HG03469 (cell line): ENCODE measurements around the gene NMNAT3.
"Not testable (repeated sequence)": the region's sequence is repeated elsewhere in the genome, so short reads cannot be mapped to it uniquely, and the experiment has no call there.

ENCODE experiments used
- ATAC-seq: cut with Tn5 transposase; IDR thresholded peaks from one replicate; pipeline ENCODE4 v1.9.1; 2021; ENCODE audit warnings: mild to moderate bottlenecking, moderate library complexity, moderate number of reproducible peaks; ENCODE audit not compliant: unreplicated experiment

NMNAT3 gene

GRCh38 chr3:139586420-139587017, 91.3 kb downstream of the NMNAT3 start:
- ATAC-seq = peak; percentile 65

- ATAC-seq = no peak
Measured at GRCh38 chr3:139585820-139586219, 92.0 kb downstream of the NMNAT3 start.

- not testable (repeated sequence) for ATAC-seq
Measured at GRCh38 chr3:139583651-139584050, 94.1 kb downstream of the NMNAT3 start.

- no peak for ATAC-seq
Measured at GRCh38 chr3:139578783-139579182, 99.0 kb downstream of the NMNAT3 start.

- ATAC-seq = no peak
Measured at GRCh38 chr3:139577909-139578308, 99.9 kb downstream of the NMNAT3 start.

- ATAC-seq = no peak
Measured at GRCh38 chr3:139577346-139577745, 100.4 kb downstream of the NMNAT3 start.

- ATAC-seq = no peak
Measured at GRCh38 chr3:139574026-139574947, 103.5 kb downstream of the NMNAT3 start.

- ATAC-seq = no peak
Measured at GRCh38 chr3:139572847-139573672, 104.7 kb downstream of the NMNAT3 start.

GRCh38 chr3:139571711-139572110, 106.1 kb downstream of the NMNAT3 start:
- no peak for ATAC-seq

- ATAC-seq = no peak
Measured at GRCh38 chr3:139564294-139564861, 113.4 kb downstream of the NMNAT3 start.

- ATAC-seq = no peak
Measured at GRCh38 chr3:139561959-139562676, 115.7 kb downstream of the NMNAT3 start.

- ATAC-seq = no peak
Measured at GRCh38 chr3:139561255-139561817, 116.4 kb downstream of the NMNAT3 start.

GRCh38 chr3:139560411-139560810, 117.4 kb downstream of the NMNAT3 start:
- ATAC-seq = no peak

GRCh38 chr3:139559541-139559940, 118.2 kb downstream of the NMNAT3 start:
- no peak for ATAC-seq

- no peak for ATAC-seq
Measured at GRCh38 chr3:139558351-139559266, 119.2 kb downstream of the NMNAT3 start.

GRCh38 chr3:139557041-139557440, 120.7 kb downstream of the NMNAT3 start:
- ATAC-seq = no peak

GRCh38 chr3:139555249-139555648, 122.5 kb downstream of the NMNAT3 start:
- no peak for ATAC-seq

- ATAC-seq = no peak
Measured at GRCh38 chr3:139554628-139555027, 123.1 kb downstream of the NMNAT3 start.
